Measurements from ENCODE around the gene DMD.

DNA sequence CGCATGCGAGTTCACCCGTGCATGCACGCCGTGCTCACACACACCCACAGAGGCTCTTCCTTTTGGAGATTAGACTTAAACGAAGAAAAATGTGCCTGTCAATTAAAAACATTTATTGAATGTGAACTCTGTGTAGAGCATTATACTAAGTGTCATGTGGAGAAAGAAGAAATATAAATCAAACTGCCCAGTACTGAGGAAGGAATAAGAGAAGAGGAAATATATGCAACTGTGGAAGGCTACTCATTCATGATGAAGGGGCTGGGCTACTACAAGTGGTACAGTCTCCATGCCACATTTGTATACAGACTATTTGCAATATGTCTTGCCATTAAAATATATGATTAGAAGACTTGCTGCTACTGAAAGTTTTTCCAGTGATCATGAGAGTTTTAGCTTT, 714.7 kb downstream of the DMD start:
- TF ChIP-seq, protein P1, sequence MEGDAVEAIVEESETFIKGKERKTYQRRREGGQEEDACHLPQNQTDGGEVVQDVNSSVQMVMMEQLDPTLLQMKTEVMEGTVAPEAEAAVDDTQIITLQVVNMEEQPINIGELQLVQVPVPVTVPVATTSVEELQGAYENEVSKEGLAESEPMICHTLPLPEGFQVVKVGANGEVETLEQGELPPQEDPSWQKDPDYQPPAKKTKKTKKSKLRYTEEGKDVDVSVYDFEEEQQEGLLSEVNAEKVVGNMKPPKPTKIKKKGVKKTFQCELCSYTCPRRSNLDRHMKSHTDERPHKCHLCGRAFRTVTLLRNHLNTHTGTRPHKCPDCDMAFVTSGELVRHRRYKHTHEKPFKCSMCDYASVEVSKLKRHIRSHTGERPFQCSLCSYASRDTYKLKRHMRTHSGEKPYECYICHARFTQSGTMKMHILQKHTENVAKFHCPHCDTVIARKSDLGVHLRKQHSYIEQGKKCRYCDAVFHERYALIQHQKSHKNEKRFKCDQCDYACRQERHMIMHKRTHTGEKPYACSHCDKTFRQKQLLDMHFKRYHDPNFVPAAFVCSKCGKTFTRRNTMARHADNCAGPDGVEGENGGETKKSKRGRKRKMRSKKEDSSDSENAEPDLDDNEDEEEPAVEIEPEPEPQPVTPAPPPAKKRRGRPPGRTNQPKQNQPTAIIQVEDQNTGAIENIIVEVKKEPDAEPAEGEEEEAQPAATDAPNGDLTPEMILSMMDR (conservative IDR thresholded peaks at IDR 0.05), result no peak
- TF ChIP-seq EZH2 (IDR thresholded peaks at IDR 0.05; ENCODE audit: low read depth), result no peak
